Right renal cortex interstitium (tissue), 3 donors: Measurements from ENCODE around the gene RNGTT. TPM values are rescaled to one million over a fixed set of nuclear protein-coding genes. Genes with fewer than 3 reads are reported as not detected.
"Not testable (repeated sequence)": the region's sequence is repeated elsewhere in the genome, so short reads cannot be mapped to it uniquely, and the experiment has no call there.

Experiments used
- DNase-seq, 3 donors: peaks; one replicate each; pipeline ENCODE4 v3.0.0-alpha.2; 2013; ENCODE audit warnings: low read depth in 3 of 3, low spot score in 2 of 3
- polyA plus RNA-seq, 3 donors: library from polyadenylated mRNA; unstranded; fragments of 120-200 nt; gene quantifications; one replicate each; pipeline ENCODE4 v1.2.1, GENCODE V29; 2013; ENCODE audit not compliant: insufficient read length in 3 of 3

RNGTT gene
- polyA plus RNA-seq, 3 donors, result 16.3 to 17.7 (median 17.3) TPM

DNA sequence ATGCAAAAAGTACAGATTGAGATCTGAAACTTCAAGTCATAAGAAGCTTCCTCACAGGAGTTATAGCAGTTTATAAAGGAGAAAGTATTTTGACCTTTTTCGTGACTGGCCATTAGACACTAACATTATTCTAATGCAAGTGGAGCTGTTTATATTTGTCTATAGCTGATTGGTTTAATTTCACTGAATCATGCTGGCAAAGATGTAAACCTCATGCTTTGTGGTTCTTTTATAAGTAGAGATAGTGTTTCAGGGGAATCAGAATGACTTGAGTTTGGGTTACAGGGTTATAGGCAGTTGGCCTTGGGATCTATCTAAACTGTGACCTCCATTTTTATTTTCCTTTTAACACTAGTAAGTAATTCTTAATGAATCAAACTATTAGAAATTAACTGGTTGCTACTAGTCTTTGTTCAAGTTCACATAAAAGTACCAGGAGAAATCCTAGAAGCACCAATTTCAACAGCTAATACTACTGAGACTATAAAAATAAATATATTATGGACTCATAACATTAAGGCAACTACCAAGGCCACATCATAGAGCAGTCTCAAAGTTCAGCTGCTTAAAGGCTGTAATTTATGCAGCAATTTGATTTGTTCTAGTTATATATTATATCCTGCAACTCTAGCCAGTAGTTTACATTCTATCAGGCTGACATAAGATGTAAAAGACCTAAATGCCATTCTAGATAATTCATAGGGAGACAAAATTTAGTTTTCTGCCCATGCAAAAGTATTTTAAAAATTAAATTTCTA is 94.0 kb downstream of the RNGTT start:
- DNase-seq, result no peak

DNA sequence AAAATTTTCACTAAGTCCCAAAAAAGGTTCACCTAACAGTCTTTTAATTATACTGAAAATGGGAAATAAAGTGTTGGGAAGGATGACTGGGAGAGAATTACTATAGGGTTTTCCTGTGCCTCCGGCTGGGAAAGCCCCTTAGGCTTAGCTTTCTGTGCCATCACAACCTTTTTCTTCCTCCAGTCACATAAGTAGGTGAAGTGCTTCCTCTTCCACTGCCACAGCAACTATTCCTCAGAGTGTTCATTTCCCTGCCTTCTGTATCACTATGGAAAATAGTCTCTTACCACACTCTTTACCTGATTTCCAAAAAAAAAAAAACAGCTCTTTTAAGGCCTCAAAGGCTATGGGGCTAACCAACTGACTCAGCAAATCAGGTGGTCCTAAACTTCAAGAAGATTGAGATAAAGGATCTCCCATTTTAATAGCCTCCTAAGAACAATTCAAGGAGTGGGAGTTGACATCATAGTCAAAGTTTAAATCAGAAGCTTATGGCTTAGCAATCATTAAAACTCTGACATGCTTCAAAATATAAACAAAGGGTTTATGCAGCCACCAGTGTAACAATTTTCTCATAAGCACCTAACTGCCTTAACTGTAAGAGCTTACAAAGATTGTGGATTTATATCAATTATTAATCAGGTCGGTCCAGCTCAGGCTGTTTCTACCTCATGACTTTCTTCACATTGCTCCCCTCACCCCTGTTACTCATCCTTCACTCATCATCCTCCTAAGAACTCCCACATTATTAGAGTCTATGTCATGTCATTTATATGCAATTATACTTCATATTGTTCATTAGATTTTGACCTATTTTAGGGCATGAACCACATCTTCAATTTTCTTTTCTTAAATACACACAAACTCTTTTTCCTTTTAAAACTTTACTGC is 95.3 kb downstream of the RNGTT start:
- no peak for DNase-seq

DNA sequence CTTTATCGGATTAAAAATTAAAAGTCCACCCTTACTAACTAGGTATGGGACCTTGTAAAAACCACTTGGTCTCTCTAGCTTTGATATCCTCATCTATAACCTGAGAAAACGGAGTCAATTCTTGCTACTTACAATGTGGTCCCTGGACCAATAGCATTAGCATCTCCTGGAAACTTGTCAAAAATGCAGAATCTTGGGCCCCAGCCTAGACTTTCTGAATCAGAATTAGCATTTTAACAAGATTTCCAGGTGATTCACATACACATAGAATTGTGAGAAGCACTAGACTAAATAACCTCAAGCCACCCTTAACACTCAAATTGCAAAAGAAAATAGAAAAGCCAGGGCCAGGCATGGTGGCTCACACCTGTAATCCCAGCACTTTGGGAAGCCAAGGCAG is 96.6 kb downstream of the RNGTT start:
- DNase-seq, result no peak

DNA sequence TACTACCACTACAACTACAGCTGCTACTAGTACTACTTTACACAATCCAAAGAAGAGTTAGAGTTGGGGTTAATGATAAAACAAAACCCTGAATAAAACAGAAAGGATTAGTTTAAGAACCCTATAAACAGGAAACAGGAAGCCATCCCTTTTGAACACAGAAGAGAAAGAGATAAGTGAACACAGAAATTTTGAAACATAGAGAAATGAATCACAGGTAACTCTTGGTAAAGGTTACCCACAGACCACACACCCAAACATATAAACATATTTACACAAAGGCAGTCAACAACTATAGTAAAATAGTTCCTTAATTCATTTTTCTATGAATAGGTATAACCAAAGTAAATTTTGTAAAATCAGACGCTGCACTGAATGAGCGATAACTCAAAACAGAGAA is 98.1 kb downstream of the RNGTT start:
- no peak for DNase-seq

DNA sequence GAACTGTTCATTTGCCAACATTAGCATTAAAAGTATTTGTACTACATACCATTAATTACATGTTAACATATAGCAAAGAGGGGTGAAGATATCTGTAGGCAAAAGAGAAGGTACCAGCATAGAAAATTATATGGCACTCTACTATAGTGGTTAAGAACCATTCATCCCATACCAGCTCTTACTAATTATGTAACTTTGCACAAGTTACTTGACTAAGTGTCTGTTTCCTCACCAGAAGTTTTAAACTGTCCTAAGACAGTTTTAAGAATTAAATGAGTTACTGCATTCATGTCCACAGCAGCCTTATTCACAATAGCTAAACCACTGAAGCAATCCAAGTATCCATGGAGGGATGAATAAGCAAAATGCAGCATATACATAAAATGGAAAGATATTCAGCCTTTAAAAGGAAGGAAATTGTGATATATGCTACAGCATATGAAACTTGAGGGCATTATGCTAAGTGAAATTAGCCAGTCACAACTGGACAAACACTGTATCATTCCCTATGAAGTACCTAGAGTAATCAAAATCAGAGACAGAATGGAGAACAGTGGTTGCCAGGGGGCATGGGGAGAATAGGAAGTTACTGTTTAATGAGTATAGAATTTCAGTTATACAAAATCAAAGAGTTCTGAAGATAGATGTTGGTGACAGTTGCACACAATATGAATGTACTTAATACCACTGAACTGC is 98.9 kb downstream of the RNGTT start:
- DNase-seq, result no peak

DNA sequence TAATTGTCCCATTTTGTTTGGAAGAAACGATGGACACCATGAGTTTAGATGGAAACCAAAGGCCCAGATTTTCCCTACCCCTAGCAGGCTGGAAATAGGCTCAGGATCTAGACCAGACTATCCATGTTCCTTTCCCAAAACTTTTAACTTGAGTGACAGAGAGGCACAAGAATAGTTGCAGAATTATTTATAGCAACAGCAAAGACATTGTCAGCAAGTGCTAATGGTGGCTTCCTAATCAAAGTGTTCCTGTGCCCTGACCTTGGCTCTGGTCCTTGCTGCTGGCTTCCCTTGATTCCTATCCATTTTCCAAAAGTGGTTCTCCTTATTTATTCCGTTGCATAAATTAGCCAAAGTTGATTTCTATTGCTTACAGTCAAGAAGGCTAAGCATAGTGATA is 103.1 kb downstream of the RNGTT start:
- DNase-seq, result no peak

DNA sequence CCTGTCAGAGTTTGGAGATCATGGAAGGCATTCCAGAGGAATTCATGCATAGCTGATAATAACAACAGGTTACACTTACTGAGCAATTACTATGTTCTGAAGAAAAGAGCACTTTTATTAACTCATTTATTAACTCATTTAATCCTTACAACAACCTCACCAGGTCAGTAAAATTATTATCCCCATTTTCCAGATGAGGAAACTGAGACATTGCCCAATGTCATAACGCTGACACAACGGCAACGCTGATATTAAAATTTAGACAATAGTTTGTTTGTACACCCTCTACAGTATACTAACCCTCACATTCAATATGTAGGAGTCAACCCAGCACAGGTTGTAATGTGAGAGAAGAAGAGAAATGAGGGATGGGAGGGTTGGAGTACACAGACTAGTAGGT is 105.0 kb downstream of the RNGTT start:
- DNase-seq, result no peak

DNA sequence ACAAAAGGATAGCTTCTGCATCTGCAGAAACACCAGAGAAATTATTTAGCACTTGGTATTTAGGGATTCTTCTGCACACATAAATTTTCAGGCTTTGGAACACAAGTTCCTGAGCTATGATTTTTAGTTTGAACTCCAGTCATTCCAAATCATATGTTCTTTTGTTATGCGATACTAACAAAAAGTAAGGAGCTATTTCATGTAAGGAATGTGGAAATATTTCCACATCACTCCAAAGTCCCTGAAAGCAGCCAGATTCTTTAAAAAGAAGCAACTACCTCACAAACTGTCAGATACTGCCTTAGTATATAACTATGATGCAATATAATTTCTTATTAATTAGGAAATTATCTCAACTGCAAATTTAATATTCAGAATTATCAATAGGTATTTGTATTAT is 106.9 kb downstream of the RNGTT start:
- DNase-seq, result no peak

DNA sequence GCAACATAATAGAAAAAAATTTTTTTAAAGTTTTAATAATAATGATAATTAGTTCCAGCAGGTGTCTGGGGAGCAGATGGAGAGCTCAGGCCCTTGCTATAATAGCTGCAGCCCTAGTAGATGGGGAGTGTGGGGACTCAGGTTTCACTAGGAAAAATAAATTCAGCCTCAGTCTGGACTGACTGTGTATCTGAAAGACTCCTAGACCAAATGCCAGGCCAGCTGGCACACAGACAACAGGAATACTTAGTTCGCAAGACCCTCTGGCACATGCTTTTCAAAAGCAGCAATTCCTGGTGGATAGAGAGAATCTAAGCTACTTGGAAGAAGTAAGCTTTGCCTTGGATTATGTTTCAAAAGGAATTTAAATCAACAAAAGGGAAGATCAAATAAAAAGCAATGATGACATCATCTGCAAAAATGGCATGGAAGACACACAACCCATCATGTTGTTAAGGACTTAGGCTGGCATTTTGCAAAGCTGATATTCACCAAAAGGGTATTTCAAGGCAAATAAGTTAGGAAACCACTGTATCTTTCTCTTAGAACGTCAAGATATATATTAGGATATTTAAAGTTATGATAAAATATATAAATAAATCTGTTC is 107.8 kb downstream of the RNGTT start:
- DNase-seq, result no peak

DNA sequence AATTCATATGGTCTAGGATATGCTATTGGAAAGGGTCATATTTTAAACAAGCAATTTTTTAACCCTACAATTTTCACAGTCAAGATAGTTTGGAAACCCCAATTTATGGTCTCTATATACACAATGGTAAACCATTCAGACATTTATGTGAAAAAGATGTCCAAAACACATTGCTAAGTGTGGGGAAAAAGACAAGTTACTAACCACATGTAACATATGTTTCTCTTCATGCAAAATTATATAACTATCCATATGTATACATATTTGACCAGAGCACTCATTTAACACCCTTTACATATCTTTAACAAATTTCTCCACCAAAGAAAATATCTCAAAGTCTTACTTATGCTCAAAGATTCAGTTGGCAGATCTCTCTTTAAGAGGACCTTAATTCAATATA is 110.6 kb downstream of the RNGTT start:
- no peak for DNase-seq

DNA sequence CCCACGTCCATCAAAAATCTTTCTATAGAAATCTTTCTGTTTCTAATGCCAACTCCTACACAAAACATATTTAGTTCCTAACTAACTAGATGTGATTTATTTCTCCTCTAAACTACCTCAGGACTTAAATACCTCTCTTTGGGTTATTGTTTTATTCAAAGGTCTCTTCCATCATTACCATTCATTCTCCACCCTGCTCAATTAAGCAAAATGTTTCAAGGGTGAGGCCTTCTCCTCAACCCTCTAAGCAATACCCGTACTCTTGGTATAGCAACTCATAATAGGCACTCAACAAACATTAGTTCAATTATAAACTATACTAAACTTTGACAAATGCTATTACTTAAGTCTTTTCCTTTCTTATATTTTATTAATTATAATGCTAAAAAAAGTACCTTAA is 111.4 kb downstream of the RNGTT start:
- no peak for DNase-seq

DNA sequence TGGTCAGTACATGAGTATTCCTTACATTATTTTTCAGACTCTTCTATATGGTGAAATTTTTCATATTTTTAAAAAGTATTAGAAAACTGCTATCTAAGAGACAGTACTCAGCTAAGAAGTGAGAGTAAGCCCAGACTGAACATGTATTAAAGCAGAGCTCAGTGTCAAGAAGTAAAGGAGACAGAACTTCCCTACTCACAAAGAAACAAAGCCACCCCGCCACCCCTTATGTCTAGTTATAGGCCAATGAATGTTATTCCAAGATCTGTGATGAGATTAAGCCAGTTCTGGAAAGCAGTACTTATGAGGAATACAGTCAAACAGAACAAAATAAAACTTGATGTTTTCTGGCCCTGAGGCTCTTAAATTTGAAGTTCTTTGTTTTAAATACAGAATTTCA is 114.5 kb downstream of the RNGTT start:
- DNase-seq, result no peak

DNA sequence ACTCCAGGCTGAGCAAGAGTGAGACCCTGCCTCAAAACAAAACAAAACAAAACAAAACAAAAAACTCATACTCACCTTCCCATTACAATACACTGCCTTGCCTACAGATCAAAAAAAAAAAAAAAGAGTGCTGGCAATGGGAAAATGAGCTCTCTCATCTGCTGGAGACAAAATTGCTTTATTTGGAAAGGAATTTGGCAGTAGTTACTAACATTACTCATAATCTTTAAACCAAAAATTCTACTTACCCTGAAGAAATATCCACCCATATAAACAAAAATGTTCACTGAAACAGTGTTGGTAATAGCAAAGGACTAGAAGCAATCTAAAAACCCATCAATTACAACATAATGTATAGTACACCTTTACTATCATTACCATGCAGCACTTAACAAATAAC is 120.4 kb downstream of the RNGTT start:
- DNase-seq, result no peak

DNA sequence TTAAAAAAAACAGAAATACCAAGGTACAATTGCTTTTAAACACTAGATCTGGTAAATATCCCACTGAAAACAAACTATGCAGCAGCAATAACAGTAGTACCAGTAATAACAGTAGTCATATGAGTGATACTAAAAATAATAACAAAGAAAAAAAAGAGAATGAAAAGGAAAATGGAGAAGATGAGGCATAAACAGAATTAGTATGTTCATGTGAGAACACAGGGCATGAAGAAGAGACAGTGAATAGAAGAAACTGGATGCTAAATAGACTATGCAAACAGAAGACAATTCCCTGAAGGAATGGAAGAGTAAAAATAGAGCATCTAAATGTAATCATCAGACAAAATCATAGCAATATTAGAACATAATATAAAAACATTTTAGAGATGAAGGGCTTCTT is 121.1 kb downstream of the RNGTT start:
- no peak for DNase-seq

DNA sequence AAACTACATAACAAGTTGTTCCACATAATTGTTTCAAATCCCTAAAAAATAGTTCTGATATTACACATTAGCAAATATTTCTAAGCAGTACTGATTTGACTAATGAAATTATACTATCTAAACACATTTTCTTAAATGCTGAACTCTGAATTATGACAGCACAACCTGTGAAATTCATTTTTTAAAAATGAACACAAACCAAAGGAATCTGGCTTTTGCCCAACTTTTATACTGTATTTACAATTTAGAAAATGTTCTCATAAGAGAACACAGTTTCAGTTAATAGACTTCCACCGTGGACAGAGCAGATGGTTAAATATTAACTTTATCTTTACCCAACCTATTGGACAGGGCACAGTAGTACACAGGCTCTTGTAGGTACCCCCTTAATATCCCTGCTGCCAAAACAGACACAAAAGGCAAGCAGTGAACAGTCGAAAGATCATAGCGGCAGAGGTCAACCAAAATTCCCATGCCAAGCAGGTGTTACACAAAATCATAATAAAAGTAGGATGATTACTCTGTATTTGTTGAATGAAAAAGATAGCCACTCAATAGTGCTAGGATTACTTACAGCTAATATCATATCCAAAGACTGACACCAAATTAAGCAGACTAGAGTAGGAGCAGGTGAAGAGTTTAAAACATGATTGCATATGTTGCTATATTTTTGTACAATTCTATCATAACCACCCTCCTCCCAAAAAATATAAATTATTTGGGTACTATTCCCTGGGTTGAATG is 122.5 kb downstream of the RNGTT start:
- no peak for DNase-seq

DNA sequence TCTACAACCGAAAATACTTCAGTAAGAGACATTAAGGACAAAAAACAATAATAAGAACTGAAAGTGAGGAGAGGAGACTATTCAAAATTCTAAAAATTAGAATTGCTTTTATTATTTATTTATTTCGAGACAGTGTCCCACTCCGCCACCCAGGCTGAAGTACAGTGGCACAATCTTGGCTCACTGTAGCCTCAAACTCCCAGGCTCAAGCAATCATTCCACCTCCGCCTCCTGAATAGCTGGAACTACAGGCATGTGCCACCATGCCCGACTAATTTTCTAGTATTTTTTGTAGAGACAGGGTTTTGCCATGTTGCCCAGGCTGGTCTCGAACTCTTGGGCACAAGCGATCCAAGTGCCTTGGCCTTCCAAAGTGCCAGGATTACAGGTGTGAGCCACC is 123.1 kb downstream of the RNGTT start:
- DNase-seq, result no peak

DNA sequence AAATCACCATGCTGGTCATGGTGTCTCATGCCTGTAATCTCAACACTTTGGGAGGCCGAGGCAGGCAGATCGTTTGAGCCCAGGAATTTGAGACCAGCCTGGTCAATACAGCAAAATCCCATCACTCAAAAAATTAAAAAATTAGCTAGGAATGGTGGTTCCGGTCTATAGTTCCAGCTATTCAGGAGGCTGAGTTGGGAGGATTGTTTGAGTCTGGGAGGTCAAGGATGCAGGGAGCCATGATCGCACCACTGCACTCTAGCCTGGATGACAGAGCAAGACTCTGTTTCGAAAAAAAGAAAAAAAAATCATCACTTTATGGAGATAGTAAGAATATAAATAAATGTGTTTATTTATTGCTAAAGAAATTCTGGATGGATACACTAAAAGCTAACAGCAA is 124.1 kb downstream of the RNGTT start:
- DNase-seq, result no peak

DNA sequence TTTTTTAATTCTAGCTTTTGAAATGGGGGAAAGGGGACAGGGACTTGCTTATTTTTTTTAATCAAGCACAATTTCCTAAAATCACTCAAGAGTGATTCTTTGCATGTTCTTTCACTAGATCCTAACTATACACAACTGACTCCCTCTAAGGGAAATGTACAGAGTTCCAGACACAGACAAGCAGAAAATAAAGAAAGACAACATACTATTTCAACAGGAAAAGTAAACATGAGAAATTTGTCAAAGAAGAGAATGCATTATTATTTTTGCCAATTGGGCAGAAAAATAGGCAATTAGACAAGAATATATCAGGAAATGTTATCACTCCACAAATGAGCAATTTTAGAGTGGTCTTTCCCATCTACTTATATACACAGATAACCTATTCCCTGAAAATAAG is 128.2 kb downstream of the RNGTT start:
- no peak for DNase-seq

DNA sequence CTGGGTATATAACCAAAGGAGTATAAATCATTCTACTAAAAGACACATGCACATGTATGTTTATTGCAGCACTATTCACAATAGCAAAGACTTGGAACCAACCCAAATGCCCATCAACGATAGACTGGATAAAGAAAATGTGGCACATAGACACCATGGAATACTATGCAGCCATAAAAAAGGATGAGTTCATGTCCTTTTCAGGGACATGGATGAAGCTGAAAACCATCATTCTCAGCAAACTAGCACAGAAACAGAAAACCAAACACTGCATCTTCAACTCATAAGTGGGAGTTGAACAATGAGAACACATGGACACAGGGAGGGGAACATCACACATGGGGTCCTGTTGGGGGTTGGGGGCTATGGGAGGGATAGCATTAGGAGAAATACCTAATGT is 130.3 kb downstream of the RNGTT start:
- DNase-seq, result not testable (repeated sequence)

DNA sequence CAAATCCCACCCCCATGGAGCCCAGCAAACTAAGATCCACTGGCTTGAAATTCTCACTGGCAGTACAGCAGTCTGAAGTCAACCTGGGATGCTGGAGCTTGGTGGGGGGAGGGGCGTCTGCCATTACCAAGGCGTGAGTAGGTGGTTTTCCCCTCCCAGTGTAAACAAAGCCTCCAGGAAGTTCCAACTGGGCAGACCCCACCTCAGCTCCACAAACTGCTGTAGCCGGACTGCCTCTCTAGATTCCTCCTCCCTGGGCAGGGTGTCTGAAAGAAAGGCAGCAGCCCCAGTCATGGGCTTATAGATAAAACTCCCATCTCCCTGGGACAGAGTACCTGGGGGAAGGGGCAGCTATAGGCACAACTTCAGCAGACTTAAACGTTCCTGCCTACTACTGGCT is 135.8 kb downstream of the RNGTT start:
- not testable (repeated sequence) for DNase-seq
